Neural progenitor cell (in vitro differentiated cells): ENCODE results near the gene EBP. TPM values are rescaled to one million over a fixed set of nuclear protein-coding genes. Genes with fewer than 3 reads are reported as not detected.

Experiments
- DNase-seq: peaks from one replicate; pipeline ENCODE4 v3.0.0-alpha.2; 2016; ENCODE audit warnings: low spot score
- H2AFZ ChIP-seq: fragments of 200-600 bp; sonication (generic); replicated peaks from 2 replicates; pipeline ENCODE4 v1.6.1; 2016; ENCODE audit warnings: antibody characterized with exemption
- H3F3A ChIP-seq: fragments of 200-600 bp; sonication (generic); 2 replicates; pipeline ENCODE4 v1.6.1; 2016; ENCODE audit warnings: antibody characterized with exemption, low read depth
- H3K27ac ChIP-seq: fragments of 200-600 bp; sonication (generic); 2 replicates; pipeline ENCODE4 v1.5.1; 2016; ENCODE audit warnings: mild to moderate bottlenecking
- H3K27me3 ChIP-seq: fragments of 200-600 bp; sonication (generic); 2 replicates; pipeline ENCODE4 v1.6.1; 2016; ENCODE audit warnings: mild to moderate bottlenecking, moderate library complexity
- H3K36me3 ChIP-seq: fragments of 200-600 bp; sonication (generic); 2 replicates; pipeline ENCODE4 v1.5.1; 2016
- H3K4me1 ChIP-seq: fragments of 200-600 bp; sonication (generic); 2 replicates; pipeline ENCODE4 v1.6.1; 2016; ENCODE audit warnings: mixed run types
- H3K4me2 ChIP-seq: fragments of 200-600 bp; sonication (generic); 2 replicates; pipeline ENCODE4 v1.6.1; 2016
- H3K4me3 ChIP-seq: fragments of 200-600 bp; sonication (generic); 2 replicates; pipeline ENCODE4 v1.5.1; 2016
- H3K79me2 ChIP-seq: fragments of 200-600 bp; sonication (generic); 2 replicates; pipeline ENCODE4 v1.6.1; 2016; ENCODE audit warnings: low read depth
- H3K9ac ChIP-seq: fragments of 200-600 bp; sonication (generic); 2 replicates; pipeline ENCODE4 v1.6.1; 2016
- H3K9me3 ChIP-seq: fragments of 200-600 bp; sonication (generic); 2 replicates; pipeline ENCODE4 v1.5.1; 2016; ENCODE audit warnings: low read depth
- H4K20me1 ChIP-seq: fragments of 200-600 bp; sonication (generic); 2 replicates; pipeline ENCODE4 v1.6.1; 2016; ENCODE audit warnings: low read depth
- H3K27ac Mint-ChIP-seq: 3 replicates; pipeline ENCODE4 v1.8.0; 2021; ENCODE audit warnings: mixed read lengths
- H3K27me3 Mint-ChIP-seq: 2 replicates; pipeline ENCODE4 v1.8.0; 2022; ENCODE audit warnings: low read depth, mild to moderate bottlenecking, inconsistent platforms, moderate library complexity, mixed read lengths; ENCODE audit not compliant: insufficient read depth
- H3K36me3 Mint-ChIP-seq: 3 replicates; pipeline ENCODE4 v1.8.0; 2021; ENCODE audit warnings: mixed read lengths
- H3K4me1 Mint-ChIP-seq: 3 replicates; pipeline ENCODE4 v1.8.0; 2021; ENCODE audit warnings: mixed read lengths
- H3K4me3 Mint-ChIP-seq: 3 replicates; pipeline ENCODE4 v1.8.0; 2021; ENCODE audit warnings: mild to moderate bottlenecking, moderate library complexity, mixed read lengths
- H3K9me3 Mint-ChIP-seq: 3 replicates; pipeline ENCODE4 v1.8.0; 2020; ENCODE audit warnings: mixed read lengths
- CTCF ChIP-seq: fragments of 200-600 bp; sonication (generic); IDR thresholded peaks from 2 replicates; pipeline ENCODE4 v1.5.1; 2017; ENCODE audit warnings: antibody characterized with exemption, mild to moderate bottlenecking
- EZH2 ChIP-seq: fragments of 200-600 bp; sonication (generic); IDR thresholded peaks from 2 replicates; pipeline ENCODE4 v1.6.1; 2017; ENCODE audit warnings: antibody characterized with exemption, mild to moderate bottlenecking, moderate library complexity
- EZH2phosphoT487 ChIP-seq: fragments of 200-600 bp; sonication (generic); IDR thresholded peaks from 2 replicates; pipeline ENCODE4 v1.6.1; 2017; ENCODE audit warnings: antibody characterized with exemption
- total RNA-seq: library from RNA; depleted of rRNA; stranded (reverse); fragments of >200 nt; gene quantifications from 2 replicates; pipeline ENCODE4 v1.2.3, GENCODE V29; 2015; ENCODE audit warnings: low replicate concordance

The EBP gene
- total RNA-seq, 1 donor from 2014 or later = 74.6 TPM

- no peaks in the 10 kb centered on the region for H3K4me1 Mint-ChIP-seq
- H3K4me3 Mint-ChIP-seq = no peak overlapping the region
- H3K9me3 ChIP-seq = no peaks in the 10 kb centered on the region
- H4K20me1 ChIP-seq = no peaks in the 10 kb centered on the region
- H3K4me1 ChIP-seq = no peaks in the 10 kb centered on the region
- H3K9me3 Mint-ChIP-seq = peaks cover 5% of the 10 kb centered on the region
- H3K27me3 Mint-ChIP-seq = peaks cover 5% of the 10 kb centered on the region
- no peak for DNase-seq
- H3K4me2 ChIP-seq = no peak overlapping the region
- peak overlapping the region; percentile 46 for H3K27ac Mint-ChIP-seq
- no peak overlapping the region for H3K27ac ChIP-seq
- H3F3A ChIP-seq = no peaks in the 10 kb centered on the region
- no peaks in the 10 kb centered on the region for H3K27me3 ChIP-seq
- no peaks in the 10 kb centered on the region for H3K79me2 ChIP-seq
- no peaks in the 10 kb centered on the region for H3K36me3 Mint-ChIP-seq
- no peak overlapping the region for H2AFZ ChIP-seq
- no peak overlapping the region for H3K4me3 ChIP-seq
- H3K36me3 ChIP-seq = no peaks in the 10 kb centered on the region
- H3K9ac ChIP-seq = no peak overlapping the region
- no peak for TF ChIP-seq CTCF
- no peak for TF ChIP-seq EZH2phosphoT487
- no peak for TF ChIP-seq EZH2
Observed at GRCh38 chrX:48492293-48492910, 29.2 kb upstream of the EBP start.

DNA sequence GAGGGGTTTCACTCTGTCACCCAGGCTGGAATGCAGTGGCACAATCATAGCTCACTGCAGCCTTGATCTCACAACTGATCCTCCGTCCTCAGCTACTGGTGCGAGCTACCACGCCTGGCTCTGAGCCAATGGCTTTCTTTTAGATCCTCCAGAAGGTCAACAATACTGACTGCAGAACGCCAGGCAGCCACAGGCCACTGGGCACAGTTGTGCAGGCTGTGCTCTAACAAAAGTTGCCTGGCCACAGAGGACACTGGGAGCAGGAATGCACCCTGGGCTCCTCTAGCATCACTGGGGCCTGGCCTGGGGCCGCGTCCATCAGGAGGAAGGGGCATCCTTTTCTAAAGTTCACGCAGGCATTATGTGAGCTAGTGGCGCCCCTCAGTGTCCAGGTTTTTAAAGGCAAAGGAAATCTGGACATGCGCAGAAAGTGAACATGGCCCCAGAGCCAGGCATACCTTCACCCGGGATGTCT, 27.7 kb upstream of the EBP start:
- Mint-ChIP-seq H3K4me1 (peaks cover 4% of the 10 kb centered on the region), H3K9me3 (peaks cover 7% of the 10 kb centered on the region)
- H3F3A ChIP-seq = no peaks in the 10 kb centered on the region

GRCh38 chrX:48496660-48497059, 24.9 kb upstream of the EBP start:
- Mint-ChIP-seq H3K4me1 (peaks cover 4% of the 10 kb centered on the region), H3K4me3 (no peak overlapping the region), H3K9me3 (peaks cover 9% of the 10 kb centered on the region), H3K36me3 (no peaks in the 10 kb centered on the region), H3K27me3 (peaks cover 12% of the 10 kb centered on the region), H3K27ac (peak overlapping the region; percentile 64)
- no peak for TF ChIP-seq EZH2
- TF ChIP-seq EZH2phosphoT487 = no peak
- no peak for TF ChIP-seq CTCF
- Histone ChIP-seq H3K9me3 (no peaks in the 10 kb centered on the region), H3K4me2 (no peak overlapping the region), H4K20me1 (no peaks in the 10 kb centered on the region), H3K4me3 (no peak overlapping the region), H3K79me2 (no peaks in the 10 kb centered on the region), H3K27ac (no peak overlapping the region), H3K9ac (no peak overlapping the region), H2AFZ (no peak overlapping the region), H3K27me3 (no peaks in the 10 kb centered on the region), H3K36me3 (no peaks in the 10 kb centered on the region), H3K4me1 (no peaks in the 10 kb centered on the region), H3F3A (no peaks in the 10 kb centered on the region)
- no peak for DNase-seq

More for the DNA sequence above, 27.7 kb upstream of the EBP start:
- H3K4me2 ChIP-seq = no peak overlapping the region
- no peaks in the 10 kb centered on the region for H3K27me3 ChIP-seq
- H3K9ac ChIP-seq = no peak overlapping the region
- DNase-seq = peak; percentile 74
- no peak overlapping the region for H3K4me3 ChIP-seq
- H3K79me2 ChIP-seq = no peaks in the 10 kb centered on the region
- Mint-ChIP-seq H3K27me3 (peaks cover 7% of the 10 kb centered on the region), H3K4me3 (no peak overlapping the region), H3K27ac (peak overlapping the region; percentile 87), H3K36me3 (no peaks in the 10 kb centered on the region)
- H3K36me3 ChIP-seq = no peaks in the 10 kb centered on the region
- TF ChIP-seq CTCF (peak; percentile 55), EZH2 (no peak)
- H2AFZ ChIP-seq = no peak overlapping the region
- H3K27ac ChIP-seq = no peak overlapping the region
- H3K9me3 ChIP-seq = no peaks in the 10 kb centered on the region
- no peaks in the 10 kb centered on the region for H4K20me1 ChIP-seq
- H3K4me1 ChIP-seq = no peaks in the 10 kb centered on the region
